Naive B cell (primary cell): Measurements from ENCODE around the gene GANAB. TPM values are rescaled to one million over a fixed set of nuclear protein-coding genes. Genes with fewer than 3 reads are reported as not detected.
"Not testable (repeated sequence)": the region's sequence is repeated elsewhere in the genome, so short reads cannot be mapped to it uniquely, and the experiment has no call there.

Experiments
- ATAC-seq, 2 donors: fragments of 150-1000 bp; cut with Tn5 transposase; 2 replicates each; pipeline ENCODE4 v1.10.0; 2021; ENCODE audit warnings: low read depth in 2 of 2, mild to moderate bottlenecking in 2 of 2, moderate library complexity in 2 of 2
- DNase-seq: peaks from one replicate; pipeline ENCODE4 v3.0.0; 2022
- H3K27ac Mint-ChIP-seq, 6 donors: one replicate each; pipeline ENCODE4 v1.8.0; 2020 to 2022; ENCODE audit warnings: mild to moderate bottlenecking in 6 of 6, mixed read lengths in 6 of 6, moderate library complexity in 5 of 6, inconsistent platforms in 2 of 6
- H3K27me3 Mint-ChIP-seq, 3 donors: one replicate each; pipeline ENCODE4 v1.8.0; 2021 to 2022; ENCODE audit warnings: mixed read lengths in 3 of 3, mild to moderate bottlenecking in 1 of 3
- H3K36me3 Mint-ChIP-seq, 2 donors: one replicate each; pipeline ENCODE4 v1.8.0; 2020 to 2022; ENCODE audit warnings: mixed read lengths in 2 of 2, inconsistent platforms in 1 of 2, mild to moderate bottlenecking in 1 of 2
- H3K4me1 Mint-ChIP-seq, 3 donors: one replicate each; pipeline ENCODE4 v1.8.0; 2020 to 2022; ENCODE audit warnings: mixed read lengths in 3 of 3, inconsistent platforms in 1 of 3, mild to moderate bottlenecking in 1 of 3, moderate library complexity in 1 of 3
- H3K4me3 Mint-ChIP-seq, 8 donors: one replicate each; pipeline ENCODE4 v1.8.0; 2020 to 2022; ENCODE audit warnings: mild to moderate bottlenecking in 8 of 8, mixed read lengths in 8 of 8, moderate library complexity in 8 of 8, inconsistent platforms in 2 of 8
- H3K9me3 Mint-ChIP-seq, 7 donors: one replicate each; pipeline ENCODE4 v1.8.0; 2020 to 2022; ENCODE audit warnings: mixed read lengths in 7 of 7, mild to moderate bottlenecking in 5 of 7, inconsistent platforms in 2 of 7, moderate library complexity in 1 of 7
- polyA plus RNA-seq, 6 donors: library from polyadenylated mRNA; unstranded; fragments of 300-500 nt; fragmentation: Illumina TruSeq; gene quantifications; one replicate each; pipeline ENCODE4 v1.2.3, GENCODE V29; 2021; ENCODE audit warnings: low read depth in 6 of 6

Gene GANAB
- polyA plus RNA-seq, 6 donors from 2014 or later: 140 to 158 (median 149) TPM

DNA sequence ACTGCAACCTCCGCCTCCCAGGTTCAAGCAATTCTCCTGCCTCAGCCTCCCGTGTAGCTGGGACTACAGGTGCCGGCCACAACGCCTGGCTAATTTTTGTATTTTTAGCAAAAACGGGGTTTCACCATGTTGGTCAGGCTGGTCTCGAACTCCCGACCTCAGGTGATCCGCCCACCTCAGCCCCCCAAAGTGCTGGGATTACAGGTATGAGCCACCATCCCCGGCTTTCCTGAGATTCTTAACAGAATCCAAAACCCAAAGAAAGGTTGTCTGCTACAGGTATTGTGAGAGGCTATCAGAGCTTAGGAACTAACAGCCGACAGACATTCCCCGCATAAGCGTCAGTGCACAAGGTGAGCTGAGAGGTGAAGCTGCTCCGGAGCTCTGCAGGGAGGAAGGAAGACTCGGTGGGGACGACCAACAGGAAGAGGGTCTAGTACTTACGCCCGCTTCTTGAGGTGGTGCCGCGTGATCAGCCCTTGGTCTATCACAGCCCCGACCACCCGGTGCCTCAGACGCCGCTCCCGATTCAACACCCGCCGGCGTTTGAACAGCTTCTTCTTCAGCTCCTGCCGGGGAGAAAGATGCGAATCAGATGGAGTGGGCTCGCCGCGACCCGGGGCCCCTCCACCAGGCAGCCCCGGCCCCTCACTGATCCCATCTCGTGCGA, 18.1 kb upstream of the GANAB start:
- peak; percentile 45 to 46 for ATAC-seq

DNA sequence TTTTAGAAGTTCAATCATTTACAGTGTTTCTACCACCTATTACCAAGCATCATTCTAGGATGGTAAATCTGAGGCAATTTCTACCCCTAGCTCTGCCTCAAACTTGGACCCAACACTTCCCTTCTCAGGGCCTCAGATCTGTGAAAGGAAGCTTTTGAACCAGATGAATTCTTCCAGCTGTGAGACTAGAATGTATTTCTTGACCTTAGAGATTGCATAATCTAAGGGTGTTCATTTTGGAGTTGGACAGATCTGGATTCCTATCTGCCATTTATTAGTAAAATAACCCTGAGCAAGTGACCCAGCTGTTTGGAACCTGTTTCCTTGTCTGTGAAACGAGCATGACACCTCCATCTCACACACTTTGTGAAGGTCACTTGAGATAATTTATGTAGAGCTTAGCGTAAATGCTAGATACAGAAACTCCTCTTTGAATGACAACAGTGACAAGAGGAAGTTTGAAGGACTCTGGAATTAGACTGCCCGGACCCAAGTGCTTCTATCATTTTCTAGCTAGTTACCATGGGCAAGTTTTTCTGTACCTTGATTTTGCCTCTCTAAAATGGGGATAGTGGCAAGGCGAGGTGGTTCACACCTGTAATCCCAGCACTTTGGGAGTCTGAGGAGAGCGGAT, 10.5 kb upstream of the GANAB start:
- Mint-ChIP-seq H3K4me3 (peak overlapping the region in 1 of 8 donors; percentile 72), H3K36me3 (no peaks in the 10 kb centered on the region), H3K9me3 (peaks cover 0 to 4% (median 0%) of the 10 kb centered on the region in 7 donors), H3K27ac (no peak overlapping the region), H3K27me3 (no peaks in the 10 kb centered on the region), H3K4me1 (peaks cover 10 to 22% (median 19%) of the 10 kb centered on the region in 3 donors)
- ATAC-seq (no peak), DNase-seq (no peak)

More for the DNA sequence above, 18.1 kb upstream of the GANAB start:
- DNase-seq: no peak
- Mint-ChIP-seq H3K36me3 (peaks cover 7% of the 10 kb centered on the region in 2 donors), H3K27me3 (no peaks in the 10 kb centered on the region), H3K9me3 (no peaks in the 10 kb centered on the region), H3K27ac (peak overlapping the region; percentile 82 to 99 (median 96)), H3K4me1 (peaks cover 25 to 54% (median 41%) of the 10 kb centered on the region in 3 donors), H3K4me3 (peak overlapping the region; percentile 95 to 100 (median 97))

DNA sequence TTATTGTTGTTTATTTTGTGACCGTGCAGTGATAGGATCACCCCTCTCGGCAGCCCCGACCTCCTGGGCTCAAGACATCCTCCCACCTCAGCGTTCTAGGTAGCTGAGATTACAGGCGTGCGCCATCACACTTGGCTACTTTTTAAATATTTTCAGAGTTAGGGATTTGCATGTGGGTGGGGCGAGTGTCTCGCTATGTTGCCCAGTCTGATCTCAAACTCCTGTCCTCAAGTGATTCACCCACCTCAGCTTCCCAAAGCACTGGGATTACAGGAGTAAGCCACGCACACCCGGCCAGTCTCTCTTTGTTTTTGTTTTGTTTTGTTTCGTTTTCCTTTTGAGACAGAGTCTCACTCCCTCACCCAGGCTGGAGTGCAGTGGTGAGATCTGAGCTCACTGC, 7.9 kb upstream of the GANAB start:
- H3K36me3 Mint-ChIP-seq: no peaks in the 10 kb centered on the region
- H3K9me3 Mint-ChIP-seq: peaks cover 0 to 4% (median 0%) of the 10 kb centered on the region in 7 donors
- DNase-seq (no peak), ATAC-seq (no peak)
- H3K27ac Mint-ChIP-seq: peak overlapping the region in 3 of 6 donors; percentile 64 to 97 (median 78)
- no peaks in the 10 kb centered on the region for H3K27me3 Mint-ChIP-seq
- peaks cover 10 to 26% (median 24%) of the 10 kb centered on the region in 3 donors for H3K4me1 Mint-ChIP-seq
- peak overlapping the region; percentile 41 to 91 (median 64) for H3K4me3 Mint-ChIP-seq

DNA sequence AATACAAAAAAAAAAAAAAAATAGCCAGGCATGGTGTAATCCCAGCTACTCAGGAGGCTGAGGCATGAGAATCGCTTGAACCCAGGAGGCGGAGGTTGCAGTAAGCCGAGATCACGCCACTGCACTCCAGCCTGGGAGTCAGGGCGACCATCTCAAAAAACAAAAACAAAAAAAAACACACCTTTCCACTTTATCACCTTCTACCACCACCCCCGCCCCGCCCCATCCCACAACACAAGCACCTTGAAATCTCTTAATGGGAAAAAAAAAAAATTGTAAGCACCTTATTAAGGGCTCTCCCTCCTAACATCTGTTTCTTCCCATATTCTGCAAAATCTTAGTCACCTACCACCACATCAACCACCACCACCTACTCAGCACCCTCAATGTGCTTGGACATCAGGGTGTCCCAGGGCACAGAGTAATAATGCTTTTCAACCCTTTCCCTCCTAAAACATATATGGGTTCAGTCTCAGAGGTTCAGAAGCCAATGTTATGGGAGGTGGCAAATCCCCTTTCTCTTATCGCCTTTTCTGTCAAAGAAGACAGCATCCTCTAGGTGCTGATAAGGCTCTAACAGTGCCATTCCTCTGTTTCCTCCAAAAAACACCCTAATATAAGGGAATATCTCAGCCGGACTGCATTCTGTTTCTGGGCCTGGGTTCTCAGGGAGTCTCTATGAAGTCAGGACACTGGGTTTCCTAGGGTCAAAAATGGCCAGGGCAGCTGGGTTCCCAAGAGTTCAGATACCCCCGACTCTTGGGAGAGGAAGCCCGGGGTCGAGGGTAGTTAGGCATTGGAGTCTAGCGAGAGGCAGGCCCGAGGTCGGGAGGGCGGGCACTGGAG, 6.0 kb upstream of the GANAB start:
- Mint-ChIP-seq H3K9me3 (peaks cover 0 to 4% (median 0%) of the 10 kb centered on the region in 7 donors), H3K27ac (peak overlapping the region; percentile 21 to 95 (median 94)), H3K4me1 (peaks cover 10 to 26% (median 24%) of the 10 kb centered on the region in 3 donors), H3K27me3 (no peaks in the 10 kb centered on the region), H3K4me3 (peak overlapping the region; percentile 90 to 97 (median 94)), H3K36me3 (no peaks in the 10 kb centered on the region)
- DNase-seq: no peak
- no peak for ATAC-seq

DNA sequence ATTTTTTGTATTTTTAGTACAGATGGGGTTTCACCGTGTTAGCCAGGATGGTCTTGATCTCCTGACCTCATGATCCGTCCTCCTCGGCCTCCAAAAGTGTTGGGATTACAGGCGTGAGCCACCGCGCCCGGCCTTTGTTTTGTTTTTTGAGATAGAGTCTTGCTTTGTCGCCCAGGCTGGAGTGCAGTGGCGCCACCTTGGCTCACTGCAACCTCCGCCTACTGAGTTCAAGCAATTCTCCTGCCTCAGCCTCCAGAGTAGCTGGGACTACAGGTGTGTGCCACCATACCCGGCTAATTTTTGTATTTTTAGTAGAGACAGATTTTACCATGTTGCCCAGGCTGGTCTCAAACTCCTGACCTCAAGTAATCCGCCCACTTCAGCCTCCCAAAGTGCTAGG, 3.9 kb upstream of the GANAB start:
- not testable (repeated sequence) for DNase-seq, ATAC-seq, H3K27me3 Mint-ChIP-seq, H3K27ac Mint-ChIP-seq, H3K9me3 Mint-ChIP-seq, H3K36me3 Mint-ChIP-seq
- Mint-ChIP-seq H3K4me3 (peak overlapping the region in 2 of 8 donors; percentile 45 to 63), H3K4me1 (peaks cover 19 to 40% (median 38%) of the 10 kb centered on the region in 3 donors)

DNA sequence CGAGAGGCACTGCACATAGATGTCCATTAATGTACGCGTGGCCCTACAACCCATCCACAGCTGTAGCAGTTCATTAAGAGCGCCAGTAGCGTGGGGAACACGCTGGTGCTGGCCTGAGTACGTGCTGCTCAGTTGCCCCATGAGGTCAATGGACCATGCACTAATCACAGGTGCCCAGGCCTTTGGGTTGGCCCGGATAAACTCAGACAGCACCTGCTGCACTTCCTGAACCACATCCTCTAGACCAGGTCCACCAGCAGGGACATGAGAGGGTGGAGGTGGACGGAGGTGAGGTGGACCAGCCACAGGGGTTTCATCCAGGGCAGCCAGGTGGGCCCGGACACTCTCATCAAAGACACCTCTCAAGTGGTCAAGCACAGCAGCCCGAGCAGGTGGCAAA, 3.1 kb upstream of the GANAB start:
- no peak for DNase-seq
- peak overlapping the region in 1 of 6 donors; percentile 80 for H3K27ac Mint-ChIP-seq
- H3K9me3 Mint-ChIP-seq: peaks cover 0 to 4% (median 0%) of the 10 kb centered on the region in 7 donors
- H3K4me3 Mint-ChIP-seq: peak overlapping the region in 1 of 8 donors; percentile 45
- no peaks in the 10 kb centered on the region for H3K27me3 Mint-ChIP-seq
- peaks cover 22 to 45% (median 40%) of the 10 kb centered on the region in 3 donors for H3K4me1 Mint-ChIP-seq
- H3K36me3 Mint-ChIP-seq: no peaks in the 10 kb centered on the region
- ATAC-seq: no peak

DNA sequence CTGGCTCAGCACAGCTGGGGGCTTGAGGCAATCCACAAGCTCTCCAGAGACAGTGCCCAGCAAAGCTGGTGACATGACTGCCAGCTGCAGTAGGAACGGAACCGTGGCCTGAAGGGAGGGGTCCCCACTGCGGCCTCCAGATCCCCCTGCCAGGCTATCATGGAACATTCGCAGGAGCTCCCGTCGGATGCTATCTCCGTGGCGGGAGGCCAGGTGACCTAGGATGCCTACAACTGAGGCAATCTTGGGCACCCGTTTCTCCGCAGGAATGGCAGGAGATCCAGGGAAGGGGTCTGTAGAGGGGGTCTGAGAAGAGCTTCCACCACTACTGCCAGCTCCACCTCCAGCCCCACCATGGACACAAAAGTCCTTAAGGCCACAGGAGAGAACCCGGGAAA, 2.6 kb upstream of the GANAB start:
- Mint-ChIP-seq H3K4me3 (peak overlapping the region in 1 of 8 donors; percentile 45), H3K36me3 (no peaks in the 10 kb centered on the region), H3K9me3 (peaks cover 0 to 4% (median 0%) of the 10 kb centered on the region in 7 donors), H3K27ac (no peak overlapping the region), H3K27me3 (no peaks in the 10 kb centered on the region), H3K4me1 (peaks cover 22 to 46% (median 45%) of the 10 kb centered on the region in 3 donors)
- no peak for ATAC-seq
- DNase-seq: no peak

DNA sequence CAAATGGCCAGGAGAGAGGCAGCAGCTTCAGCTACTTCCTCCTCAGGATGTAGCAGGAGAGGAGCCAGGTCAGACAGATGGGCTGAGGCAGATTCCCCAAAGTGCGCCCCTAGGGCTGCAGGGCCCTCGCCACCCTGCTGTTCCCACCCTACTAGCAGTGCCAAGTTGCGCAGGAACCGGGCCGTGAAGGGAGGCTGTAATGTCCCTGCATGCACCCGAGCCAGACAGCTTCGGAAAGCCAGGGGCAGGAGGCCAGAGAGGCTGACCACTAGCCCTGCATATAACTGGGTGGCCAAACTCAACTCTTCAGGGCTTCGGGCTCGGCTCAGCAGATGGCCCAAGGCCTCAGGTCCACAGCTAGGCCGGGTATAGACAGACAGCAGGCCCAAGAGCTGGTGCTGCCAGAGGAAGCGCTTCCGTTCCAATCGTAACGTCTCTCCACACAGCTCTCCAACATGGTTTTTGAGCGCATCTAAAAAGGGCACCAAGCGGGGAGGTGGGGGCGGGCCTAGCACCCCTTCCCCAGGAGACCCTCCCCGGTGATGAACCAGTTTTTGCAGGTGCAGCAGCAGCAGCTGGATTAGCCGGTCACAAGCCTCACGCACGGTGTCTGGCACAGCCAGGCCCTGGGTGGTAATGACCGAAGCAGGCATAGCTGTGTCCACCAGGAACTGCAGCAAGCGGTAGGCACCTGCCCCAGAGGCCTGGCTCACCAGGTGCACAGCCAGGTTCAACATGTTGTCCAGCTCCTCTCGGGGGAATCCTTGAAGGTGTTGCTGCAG, 2.0 kb upstream of the GANAB start:
- peak overlapping the region in 1 of 6 donors; percentile 85 for H3K27ac Mint-ChIP-seq
- no peaks in the 10 kb centered on the region for H3K36me3 Mint-ChIP-seq
- no peak for DNase-seq
- peak overlapping the region in 2 of 8 donors; percentile 19 to 52 for H3K4me3 Mint-ChIP-seq
- no peak for ATAC-seq
- no peaks in the 10 kb centered on the region for H3K27me3 Mint-ChIP-seq
- H3K9me3 Mint-ChIP-seq: peaks cover 0 to under 1% (median 0%) of the 10 kb centered on the region in 7 donors
- peaks cover 19 to 44% (median 42%) of the 10 kb centered on the region in 3 donors for H3K4me1 Mint-ChIP-seq

DNA sequence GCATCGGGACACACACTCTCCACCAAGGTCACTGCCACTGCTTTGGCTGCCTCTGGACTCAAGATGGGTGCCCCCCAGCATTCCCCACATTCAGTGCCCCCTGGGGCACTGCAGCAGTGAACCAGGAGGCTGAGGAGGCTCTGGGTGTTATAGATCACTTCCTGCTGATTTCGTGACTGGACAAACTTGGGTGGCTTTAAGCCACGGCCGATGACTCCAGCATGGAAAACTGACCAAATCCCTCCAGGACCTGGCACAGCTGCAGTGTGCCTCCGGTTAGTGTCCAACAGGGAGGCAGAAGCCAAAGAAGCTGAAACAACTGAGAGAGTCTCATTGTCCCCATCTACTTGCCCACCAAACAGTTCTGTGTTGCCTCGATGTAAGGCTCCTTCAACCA, 1.2 kb upstream of the GANAB start:
- Mint-ChIP-seq H3K36me3 (no peaks in the 10 kb centered on the region), H3K27me3 (no peaks in the 10 kb centered on the region), H3K9me3 (no peaks in the 10 kb centered on the region), H3K27ac (no peak overlapping the region), H3K4me1 (peaks cover 17 to 39% (median 37%) of the 10 kb centered on the region in 3 donors), H3K4me3 (peak overlapping the region in 2 of 8 donors; percentile 16 to 25)
- no peak for ATAC-seq
- no peak for DNase-seq

DNA sequence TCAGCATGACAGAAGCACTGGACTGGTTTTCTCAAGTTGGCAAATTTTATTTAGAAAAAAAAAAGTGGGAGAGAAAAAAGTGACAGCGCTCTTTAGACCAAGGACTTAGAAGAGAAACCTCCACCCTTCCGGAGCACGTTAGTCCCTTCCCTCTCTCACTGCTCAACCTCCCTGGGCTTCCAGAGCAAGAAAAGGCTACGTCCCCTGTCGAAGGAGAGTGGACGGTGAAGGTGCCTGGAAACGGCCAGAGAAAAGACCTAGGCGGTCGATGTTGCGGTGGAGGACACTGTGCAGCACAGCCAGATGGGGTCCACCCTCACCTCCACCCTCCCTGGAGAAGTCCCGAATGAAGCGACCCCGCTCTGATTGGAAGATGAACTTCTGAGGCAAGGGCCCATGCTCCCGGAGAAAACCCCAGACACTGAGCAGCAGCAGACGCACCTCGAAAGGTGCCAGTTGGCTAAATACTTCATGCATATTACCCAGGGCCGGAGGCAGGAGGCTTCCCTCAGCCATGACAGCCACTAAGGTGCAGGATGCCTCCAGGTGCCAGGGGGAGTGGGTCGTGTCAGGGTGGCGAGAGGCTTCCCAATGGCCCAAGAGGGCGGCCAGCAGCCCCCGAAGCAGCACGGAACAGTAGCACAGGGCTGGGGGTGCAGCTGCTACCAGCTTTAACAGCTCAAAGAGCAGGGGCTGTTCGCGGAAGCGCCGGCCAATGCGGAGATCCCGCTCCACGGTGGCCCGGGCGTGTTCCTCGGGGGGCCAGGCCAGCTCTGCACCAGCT, 604 bp upstream of the GANAB start:
- DNase-seq (no peak), ATAC-seq (no peak)
- no peaks in the 10 kb centered on the region for H3K9me3 Mint-ChIP-seq
- H3K4me3 Mint-ChIP-seq: peak overlapping the region; percentile 77 to 97 (median 94)
- H3K36me3 Mint-ChIP-seq: no peaks in the 10 kb centered on the region
- peak overlapping the region in 5 of 6 donors; percentile 89 to 98 (median 93) for H3K27ac Mint-ChIP-seq
- no peaks in the 10 kb centered on the region for H3K27me3 Mint-ChIP-seq
- H3K4me1 Mint-ChIP-seq: peaks cover 12 to 33% (median 31%) of the 10 kb centered on the region in 3 donors

DNA sequence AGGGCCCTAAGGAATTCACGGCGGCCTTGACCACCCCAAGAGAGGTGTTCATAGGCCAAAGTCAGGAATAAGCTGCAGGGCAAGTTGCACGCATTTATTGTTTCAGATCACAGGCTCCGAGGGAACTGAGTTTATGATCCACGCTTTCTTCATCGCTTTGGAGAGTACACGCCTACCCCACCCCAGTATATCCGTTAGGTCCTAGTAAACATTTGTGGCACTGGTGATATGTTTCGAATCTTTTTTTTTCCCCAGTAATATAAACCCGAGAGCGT, 805 bp downstream of the GANAB start:
- ATAC-seq (no peak), DNase-seq (no peak)
- peak overlapping the region; percentile 63 to 97 (median 94) for H3K27ac Mint-ChIP-seq
- H3K4me1 Mint-ChIP-seq: peaks cover 16 to 34% (median 28%) of the 10 kb centered on the region in 3 donors
- H3K9me3 Mint-ChIP-seq: no peaks in the 10 kb centered on the region
- H3K27me3 Mint-ChIP-seq: no peaks in the 10 kb centered on the region
- no peaks in the 10 kb centered on the region for H3K36me3 Mint-ChIP-seq
- peak overlapping the region; percentile 77 to 97 (median 94) for H3K4me3 Mint-ChIP-seq

DNA sequence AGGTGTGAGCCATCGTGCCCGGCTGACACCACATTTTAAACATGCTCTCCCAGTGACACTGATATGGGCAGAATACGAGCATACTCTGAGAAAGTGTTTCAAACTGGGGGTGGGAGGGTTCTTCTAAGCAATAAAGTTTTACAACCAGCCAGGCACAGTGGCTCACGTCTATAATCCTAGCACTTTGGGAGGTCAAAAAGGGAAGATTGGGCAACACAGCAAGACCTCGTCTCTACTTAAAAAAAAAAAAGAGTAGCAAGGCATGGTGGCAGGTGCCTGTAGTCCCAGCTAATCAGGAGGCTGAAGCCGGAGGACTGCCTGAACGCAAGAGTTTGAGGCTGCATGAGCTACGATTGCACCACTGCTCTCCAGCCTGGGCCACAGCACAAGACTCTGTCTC, 2.2 kb downstream of the GANAB start:
- Mint-ChIP-seq H3K36me3 (peaks cover 0 to 6% of the 10 kb centered on the region in 2 donors), H3K9me3 (no peaks in the 10 kb centered on the region), H3K4me1 (peaks cover 21 to 46% (median 31%) of the 10 kb centered on the region in 3 donors), H3K27ac (peak overlapping the region in 2 of 6 donors; percentile 49 to 93), H3K27me3 (no peaks in the 10 kb centered on the region), H3K4me3 (peak overlapping the region in 6 of 8 donors; percentile 26 to 93 (median 62))
- DNase-seq (no peak), ATAC-seq (no peak)
